Measurements from ENCODE around the gene ZBTB42.

The ZBTB42 gene

DNA sequence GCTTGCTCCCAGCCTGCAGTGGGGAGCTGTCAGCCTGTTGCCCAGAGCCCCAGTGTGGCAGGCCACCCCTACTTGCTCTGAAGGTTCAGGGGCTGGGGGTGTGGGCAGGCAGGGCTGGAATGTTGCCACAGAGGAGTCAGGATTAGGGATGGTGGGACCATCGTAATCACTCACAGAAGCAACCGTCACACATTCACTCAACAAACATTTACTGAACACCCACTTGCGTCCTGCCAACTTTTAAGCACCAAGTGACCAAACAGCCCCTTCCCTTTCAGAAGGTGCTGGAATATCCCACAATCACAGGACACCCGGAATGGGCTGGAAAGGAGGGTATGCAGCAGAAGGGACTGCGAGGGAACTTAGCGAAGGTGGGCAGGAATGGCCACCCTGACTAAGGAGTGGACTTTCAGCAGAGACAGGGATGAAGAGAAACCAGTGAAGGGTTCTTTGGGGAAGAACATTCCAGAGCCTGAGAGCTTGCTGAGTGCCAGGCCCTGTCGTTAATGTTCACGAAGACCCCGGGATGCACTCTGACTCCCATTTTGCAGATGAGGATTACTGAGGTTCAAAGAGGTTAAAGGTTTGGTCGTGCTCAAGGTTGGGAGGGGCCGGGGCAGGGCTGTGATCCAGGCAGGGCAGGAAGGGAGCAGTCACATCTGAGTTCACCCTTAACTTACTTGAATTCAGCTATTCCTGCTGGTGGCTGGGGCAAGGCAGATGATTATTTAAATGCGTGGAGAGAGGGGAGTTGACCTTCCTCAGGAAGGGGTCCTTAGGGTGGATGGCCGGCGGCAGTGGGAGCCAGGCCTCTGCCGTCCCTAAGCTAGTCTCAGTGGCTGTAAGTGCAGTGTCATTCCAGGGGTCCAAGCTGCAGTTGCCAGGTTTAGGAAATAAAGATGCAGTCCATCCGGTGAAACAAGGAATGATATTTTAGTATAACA, 2.3 kb upstream of the ZBTB42 start:
- H3K4me3 ChIP-seq (ENCODE audit: low read length), result no peak overlapping the region

DNA sequence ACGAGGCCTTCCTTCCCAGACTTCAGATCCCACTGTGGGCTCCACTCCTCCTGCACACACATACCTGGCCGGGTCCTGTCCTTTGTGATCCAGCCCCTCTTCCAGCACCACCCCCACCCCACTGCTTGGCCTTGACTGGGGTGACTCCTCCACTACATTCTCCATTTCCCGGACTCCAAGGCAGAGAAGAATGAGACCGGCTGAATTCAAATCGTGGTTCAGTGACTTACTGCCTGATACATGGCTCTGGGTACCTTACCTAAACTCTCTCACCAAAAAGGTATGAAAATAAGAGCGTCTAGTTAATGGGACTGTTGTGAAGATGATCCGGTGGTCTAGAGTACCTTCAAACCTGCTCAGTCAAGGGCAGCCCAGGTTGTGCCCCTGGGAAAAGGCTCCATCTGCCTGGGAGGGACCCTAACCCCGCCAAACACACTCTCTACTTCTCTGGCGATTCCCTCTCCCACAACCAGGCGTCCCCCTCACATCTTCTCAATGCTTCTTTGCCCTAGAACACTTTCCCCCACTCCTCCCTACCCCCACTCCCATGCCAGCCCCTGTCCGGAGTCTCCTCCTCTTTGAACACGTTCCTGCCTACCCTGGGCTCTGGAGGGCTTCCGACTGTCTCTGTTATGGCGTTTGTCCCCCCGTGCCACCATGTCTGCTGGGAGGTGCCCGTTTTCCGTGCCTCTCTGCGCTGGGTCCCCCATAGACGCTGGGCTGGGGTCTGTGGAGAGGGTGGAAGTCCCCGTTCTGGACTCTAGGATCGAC, 1.5 kb upstream of the ZBTB42 start:
- H2AFZ ChIP-seq (ENCODE audit: low read depth, low read length), result no peak overlapping the region
- peaks cover 65% of the 10 kb centered on the region for H3K27me3 ChIP-seq (ENCODE audit: insufficient read depth, low read length)
- H3K4me3 ChIP-seq (ENCODE audit: low read length), result peak overlapping the region; percentile 24
- no peaks in the 10 kb centered on the region for H3K36me3 ChIP-seq (ENCODE audit: insufficient read depth, low read length)
- peaks cover 31% of the 10 kb centered on the region for H3K4me1 ChIP-seq (ENCODE audit: insufficient read depth, low read length)
- no peaks in the 10 kb centered on the region for H3K9me3 ChIP-seq (ENCODE audit: low read length)

More for the DNA sequence above, 2.3 kb upstream of the ZBTB42 start:
- no peaks in the 10 kb centered on the region for H3K9me3 ChIP-seq (ENCODE audit: low read length)
- H3K36me3 ChIP-seq (ENCODE audit: insufficient read depth, low read length), result no peaks in the 10 kb centered on the region
- no peak overlapping the region for H2AFZ ChIP-seq (ENCODE audit: low read depth, low read length)
- H3K4me1 ChIP-seq (ENCODE audit: insufficient read depth, low read length), result peaks cover 39% of the 10 kb centered on the region
- H3K27me3 ChIP-seq (ENCODE audit: insufficient read depth, low read length), result peaks cover 64% of the 10 kb centered on the region

GRCh38 chr14:104800015-104800770, 708 bp upstream of the ZBTB42 start:
- peak overlapping the region; percentile 24 for H3K4me3 ChIP-seq (ENCODE audit: low read length)
- peaks cover 27% of the 10 kb centered on the region for H3K4me1 ChIP-seq (ENCODE audit: insufficient read depth, low read length)
- H3K9me3 ChIP-seq (ENCODE audit: low read length), result no peaks in the 10 kb centered on the region
- no peaks in the 10 kb centered on the region for H3K36me3 ChIP-seq (ENCODE audit: insufficient read depth, low read length)
- no peak overlapping the region for H2AFZ ChIP-seq (ENCODE audit: low read depth, low read length)
- peaks cover 65% of the 10 kb centered on the region for H3K27me3 ChIP-seq (ENCODE audit: insufficient read depth, low read length)

DNA sequence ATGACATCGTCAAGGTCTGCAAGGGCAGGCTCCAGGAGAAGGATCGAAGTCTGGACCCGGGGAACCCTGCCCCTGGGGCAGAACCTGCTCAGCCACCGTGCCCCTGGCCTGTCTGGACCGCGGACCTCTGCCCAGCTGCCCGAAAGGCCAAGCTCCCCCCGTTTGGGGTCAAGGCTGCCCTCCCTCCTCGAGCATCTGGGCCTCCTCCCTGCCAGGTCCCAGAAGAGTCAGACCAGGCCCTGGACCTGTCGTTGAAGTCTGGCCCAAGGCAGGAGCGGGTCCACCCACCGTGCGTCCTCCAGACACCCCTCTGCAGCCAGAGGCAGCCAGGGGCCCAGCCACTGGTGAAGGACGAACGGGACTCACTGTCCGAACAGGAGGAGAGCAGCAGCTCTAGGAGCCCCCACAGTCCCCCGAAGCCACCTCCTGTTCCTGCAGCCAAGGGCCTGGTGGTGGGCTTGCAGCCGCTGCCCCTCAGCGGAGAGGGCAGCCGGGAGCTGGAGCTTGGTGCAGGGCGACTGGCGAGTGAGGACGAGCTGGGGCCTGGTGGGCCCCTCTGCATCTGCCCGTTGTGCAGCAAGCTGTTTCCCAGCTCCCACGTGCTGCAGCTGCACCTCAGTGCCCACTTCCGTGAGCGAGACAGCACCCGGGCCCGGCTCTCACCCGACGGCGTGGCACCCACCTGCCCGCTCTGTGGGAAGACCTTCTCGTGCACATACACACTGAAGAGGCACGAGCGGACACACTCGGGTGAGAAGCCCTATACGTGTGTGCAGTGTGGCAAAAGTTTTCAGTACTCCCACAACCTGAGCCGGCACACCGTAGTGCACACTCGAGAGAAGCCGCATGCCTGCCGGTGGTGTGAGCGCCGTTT, 856 bp downstream of the ZBTB42 start:
- H3K36me3 ChIP-seq (ENCODE audit: insufficient read depth, low read length), result no peaks in the 10 kb centered on the region
- H3K4me3 ChIP-seq (ENCODE audit: low read length), result peak overlapping the region; percentile 33
- peaks cover 17% of the 10 kb centered on the region for H3K4me1 ChIP-seq (ENCODE audit: insufficient read depth, low read length)
- H3K9me3 ChIP-seq (ENCODE audit: low read length), result no peaks in the 10 kb centered on the region
- H3K27me3 ChIP-seq (ENCODE audit: insufficient read depth, low read length), result peaks cover 57% of the 10 kb centered on the region
- no peak overlapping the region for H2AFZ ChIP-seq (ENCODE audit: low read depth, low read length)

DNA sequence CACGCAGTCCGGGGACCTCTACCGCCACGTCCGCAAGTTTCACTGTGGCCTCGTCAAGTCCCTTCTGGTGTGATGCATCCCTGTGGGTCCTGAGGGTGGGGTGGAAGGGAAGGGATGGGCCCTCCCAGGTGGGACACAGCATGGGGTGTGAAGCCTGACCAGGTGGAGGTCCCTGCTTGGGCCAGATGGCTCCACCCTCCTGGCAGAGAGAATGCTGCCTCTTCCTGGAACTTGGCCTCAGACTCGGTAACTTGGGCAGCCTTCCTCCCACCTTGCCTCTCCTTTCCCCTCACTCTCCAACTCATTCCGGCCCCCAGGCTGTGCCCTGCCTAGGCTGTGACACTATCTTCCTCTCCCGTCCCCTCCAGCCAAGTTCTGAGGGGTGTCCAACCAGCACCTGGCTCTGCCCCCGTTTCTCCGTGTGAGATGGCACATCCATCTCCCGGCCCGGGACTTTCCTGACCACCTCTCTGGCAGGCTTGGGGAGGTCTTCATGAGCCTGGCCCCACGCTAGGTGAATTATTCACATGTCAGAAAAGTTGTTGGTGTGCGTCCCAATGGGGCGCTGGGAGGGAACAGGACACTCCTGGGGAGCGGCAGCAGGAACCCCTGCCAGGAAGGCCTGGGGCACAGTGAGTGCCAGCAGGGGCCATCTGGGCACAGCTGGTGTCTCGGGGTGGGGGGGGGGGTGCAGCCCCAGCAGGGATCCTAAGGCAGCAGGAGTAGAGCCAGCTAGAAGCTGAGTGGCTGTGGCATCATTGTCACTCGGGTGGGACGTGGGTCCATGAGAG, 1.7 kb downstream of the ZBTB42 start:
- Histone ChIP-seq H3K4me3 (ENCODE audit: low read length) (no peak overlapping the region), H3K4me1 (ENCODE audit: insufficient read depth, low read length) (peaks cover 12% of the 10 kb centered on the region), H3K36me3 (ENCODE audit: insufficient read depth, low read length) (no peaks in the 10 kb centered on the region), H2AFZ (ENCODE audit: low read depth, low read length) (no peak overlapping the region), H3K27me3 (ENCODE audit: insufficient read depth, low read length) (peaks cover 49% of the 10 kb centered on the region), H3K9me3 (ENCODE audit: low read length) (no peaks in the 10 kb centered on the region)

DNA sequence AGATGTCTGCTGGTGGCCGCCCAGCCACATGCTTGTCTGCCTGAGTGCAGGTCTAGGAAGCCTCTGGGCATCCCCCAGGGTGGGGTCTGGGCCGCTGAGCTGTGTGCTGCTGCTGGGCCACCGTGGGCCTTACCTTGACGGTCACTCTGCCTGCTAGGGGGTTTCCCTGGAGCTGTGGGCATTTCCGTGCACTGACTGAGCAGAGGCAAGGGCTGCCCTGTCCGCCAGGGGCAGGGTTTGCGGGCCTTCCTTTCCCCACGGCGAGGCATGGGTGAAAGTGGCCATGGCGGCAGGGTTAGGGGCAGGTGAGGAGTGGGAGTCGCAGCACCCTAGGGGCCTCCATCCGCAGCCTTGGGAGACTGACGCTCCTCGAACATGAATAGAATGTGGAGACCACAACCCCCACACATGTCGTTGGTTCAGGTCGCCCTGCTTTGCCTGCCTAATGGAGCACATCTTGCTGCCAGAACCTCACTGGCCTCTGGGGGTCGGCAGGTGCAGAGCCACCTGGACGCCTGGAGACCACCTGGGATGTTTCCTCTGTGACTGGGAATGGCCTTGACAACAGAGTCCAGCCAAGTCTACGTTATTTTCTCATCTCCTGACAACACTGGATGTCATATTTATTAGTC, 2.5 kb downstream of the ZBTB42 start:
- Histone ChIP-seq H3K36me3 (ENCODE audit: insufficient read depth, low read length) (no peaks in the 10 kb centered on the region), H2AFZ (ENCODE audit: low read depth, low read length) (no peak overlapping the region), H3K4me1 (ENCODE audit: insufficient read depth, low read length) (peaks cover 12% of the 10 kb centered on the region), H3K4me3 (ENCODE audit: low read length) (no peak overlapping the region), H3K27me3 (ENCODE audit: insufficient read depth, low read length) (peaks cover 42% of the 10 kb centered on the region), H3K9me3 (ENCODE audit: low read length) (no peaks in the 10 kb centered on the region)

GRCh38 chr14:104803912-104804410, 3.1 kb downstream of the ZBTB42 start:
- Histone ChIP-seq H2AFZ (ENCODE audit: low read depth, low read length) (no peak overlapping the region), H3K27me3 (ENCODE audit: insufficient read depth, low read length) (peaks cover 36% of the 10 kb centered on the region), H3K4me3 (ENCODE audit: low read length) (no peak overlapping the region), H3K9me3 (ENCODE audit: low read length) (no peaks in the 10 kb centered on the region), H3K36me3 (ENCODE audit: insufficient read depth, low read length) (no peaks in the 10 kb centered on the region), H3K4me1 (ENCODE audit: insufficient read depth, low read length) (peaks cover 12% of the 10 kb centered on the region)

- no peaks in the 10 kb centered on the region for H3K9me3 ChIP-seq (ENCODE audit: low read length)
- H3K27me3 ChIP-seq (ENCODE audit: insufficient read depth, low read length), result peaks cover 29% of the 10 kb centered on the region
- H3K36me3 ChIP-seq (ENCODE audit: insufficient read depth, low read length), result no peaks in the 10 kb centered on the region
- no peak overlapping the region for H2AFZ ChIP-seq (ENCODE audit: low read depth, low read length)
- no peak overlapping the region for H3K4me3 ChIP-seq (ENCODE audit: low read length)
- H3K4me1 ChIP-seq (ENCODE audit: insufficient read depth, low read length), result peaks cover 10% of the 10 kb centered on the region
These were observed 3.8 kb downstream of the ZBTB42 start for GRCh38 chr14:104804481-104805325.

DNA sequence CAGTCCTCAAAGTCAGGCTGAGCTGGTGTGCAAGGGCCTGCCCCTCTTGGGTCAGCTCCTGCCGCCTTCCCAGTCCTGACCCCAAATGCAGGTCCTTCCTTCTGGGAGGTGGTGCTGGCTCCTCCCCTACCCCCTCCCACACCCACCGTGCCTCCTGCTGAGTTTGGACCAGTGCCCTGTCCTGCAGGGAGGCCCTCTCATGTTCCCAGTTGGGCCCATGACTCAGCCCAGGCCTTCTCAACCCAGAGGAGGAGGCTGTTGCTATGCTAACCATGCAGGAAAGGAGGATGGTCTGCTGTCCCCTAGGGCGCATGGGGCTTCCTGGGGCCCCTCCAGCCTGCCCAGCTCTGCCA, 4.4 kb downstream of the ZBTB42 start:
- Histone ChIP-seq H2AFZ (ENCODE audit: low read depth, low read length) (no peak overlapping the region), H3K27me3 (ENCODE audit: insufficient read depth, low read length) (peaks cover 25% of the 10 kb centered on the region), H3K4me1 (ENCODE audit: insufficient read depth, low read length) (peaks cover 7% of the 10 kb centered on the region), H3K36me3 (ENCODE audit: insufficient read depth, low read length) (no peaks in the 10 kb centered on the region), H3K9me3 (ENCODE audit: low read length) (no peaks in the 10 kb centered on the region), H3K4me3 (ENCODE audit: low read length) (no peak overlapping the region)

- Histone ChIP-seq H3K27me3 (ENCODE audit: insufficient read depth, low read length) (peaks cover 21% of the 10 kb centered on the region), H3K4me1 (ENCODE audit: insufficient read depth, low read length) (peaks cover 6% of the 10 kb centered on the region), H2AFZ (ENCODE audit: low read depth, low read length) (no peak overlapping the region), H3K9me3 (ENCODE audit: low read length) (no peaks in the 10 kb centered on the region), H3K4me3 (ENCODE audit: low read length) (no peak overlapping the region), H3K36me3 (ENCODE audit: insufficient read depth, low read length) (no peaks in the 10 kb centered on the region)
These were observed 5.2 kb downstream of the ZBTB42 start for GRCh38 chr14:104805941-104806624.

All from neuron (in vitro differentiated cells).